ENCODE data around the gene RASA2. TPM values are rescaled to one million over a fixed set of nuclear protein-coding genes. Genes with fewer than 3 reads are reported as not detected.

Gene RASA2
- total RNA-seq, 6 donors from 2014 or later, result 11.7 to 41.5 (median 21.3) TPM

DNA sequence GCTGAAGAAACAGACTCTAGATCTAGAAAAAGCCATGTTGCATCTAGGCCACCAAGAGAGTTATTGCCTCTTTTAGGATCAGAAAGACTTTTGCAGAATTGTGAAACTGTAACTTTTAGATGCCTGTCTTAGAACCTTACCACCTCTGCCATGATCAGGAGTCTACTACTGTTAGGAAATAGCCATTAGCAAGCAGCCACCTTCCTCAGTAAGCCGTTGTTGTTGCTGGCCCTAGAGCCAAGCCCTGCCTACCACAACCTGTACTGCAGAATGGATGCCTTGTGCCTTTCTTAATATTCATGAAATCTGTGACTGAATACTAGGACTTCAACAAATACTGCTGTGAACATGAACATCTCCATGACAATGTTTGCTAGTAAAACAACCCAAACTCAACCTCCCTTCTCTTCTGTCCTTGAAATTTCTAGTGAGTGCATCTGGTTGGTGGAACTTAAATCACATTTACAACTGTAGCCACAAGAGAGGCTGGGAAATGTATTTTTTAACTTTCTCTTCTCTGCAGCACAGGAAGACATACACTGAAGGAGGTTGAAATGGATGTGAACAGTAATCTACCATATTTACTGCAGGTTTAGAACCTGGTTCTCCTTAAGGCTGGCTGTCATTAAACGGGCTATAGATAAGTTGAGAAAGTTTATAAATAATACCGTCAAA lies 20.7 kb downstream of the RASA2 start:
- Histone ChIP-seq H3K27me3 (no peaks in the 10 kb centered on the region), H3K4me1 (no peaks in the 10 kb centered on the region), H3K9me3 (no peaks in the 10 kb centered on the region), H3K4me3 (no peak overlapping the region), H3K27ac (no peak overlapping the region), H3K36me3 (peaks cover 0 to 3% (median 0%) of the 10 kb centered on the region in 4 donors)
- WGBS, 2 donors, result 69 to 77% methylated on average over 3 of the region's 3 CpGs
- ATAC-seq (ENCODE audit: low FRiP score in 2 of 2), result no peak
- TF ChIP-seq POLR2AphosphoS5 (IDR thresholded peaks at IDR 0.05) (no peak), POLR2A (IDR thresholded peaks at IDR 0.05) (no peak), EP300 (IDR thresholded peaks at IDR 0.05) (no peak)
- TF ChIP-seq, protein P1, sequence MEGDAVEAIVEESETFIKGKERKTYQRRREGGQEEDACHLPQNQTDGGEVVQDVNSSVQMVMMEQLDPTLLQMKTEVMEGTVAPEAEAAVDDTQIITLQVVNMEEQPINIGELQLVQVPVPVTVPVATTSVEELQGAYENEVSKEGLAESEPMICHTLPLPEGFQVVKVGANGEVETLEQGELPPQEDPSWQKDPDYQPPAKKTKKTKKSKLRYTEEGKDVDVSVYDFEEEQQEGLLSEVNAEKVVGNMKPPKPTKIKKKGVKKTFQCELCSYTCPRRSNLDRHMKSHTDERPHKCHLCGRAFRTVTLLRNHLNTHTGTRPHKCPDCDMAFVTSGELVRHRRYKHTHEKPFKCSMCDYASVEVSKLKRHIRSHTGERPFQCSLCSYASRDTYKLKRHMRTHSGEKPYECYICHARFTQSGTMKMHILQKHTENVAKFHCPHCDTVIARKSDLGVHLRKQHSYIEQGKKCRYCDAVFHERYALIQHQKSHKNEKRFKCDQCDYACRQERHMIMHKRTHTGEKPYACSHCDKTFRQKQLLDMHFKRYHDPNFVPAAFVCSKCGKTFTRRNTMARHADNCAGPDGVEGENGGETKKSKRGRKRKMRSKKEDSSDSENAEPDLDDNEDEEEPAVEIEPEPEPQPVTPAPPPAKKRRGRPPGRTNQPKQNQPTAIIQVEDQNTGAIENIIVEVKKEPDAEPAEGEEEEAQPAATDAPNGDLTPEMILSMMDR (IDR thresholded peaks at IDR 0.05), result no peak
- no peak for DNase-seq

- Histone ChIP-seq H3K36me3 (peaks cover 0 to 6% (median 0%) of the 10 kb centered on the region in 4 donors), H3K9me3 (no peaks in the 10 kb centered on the region), H3K4me3 (no peak overlapping the region), H3K27ac (no peak overlapping the region), H3K27me3 (no peaks in the 10 kb centered on the region), H3K4me1 (no peaks in the 10 kb centered on the region)
- TF ChIP-seq POLR2A (IDR thresholded peaks at IDR 0.05) (no peak), EP300 (IDR thresholded peaks at IDR 0.05) (no peak), POLR2AphosphoS5 (IDR thresholded peaks at IDR 0.05) (no peak)
- TF ChIP-seq, protein P1 (IDR thresholded peaks at IDR 0.05), result no peak
- DNase-seq (no peak), ATAC-seq (ENCODE audit: low FRiP score in 2 of 2) (no peak)
- WGBS, 2 donors, result 81% methylated on average over 3 of the region's 3 CpGs
These were observed 21.2 kb downstream of the RASA2 start for GRCh38 chr3:141508067-141508436.

- no peak overlapping the region for H3K4me3 ChIP-seq
- no peak overlapping the region for H3K27ac ChIP-seq
- H3K9me3 ChIP-seq, result no peaks in the 10 kb centered on the region
- TF ChIP-seq, protein P1 (IDR thresholded peaks at IDR 0.05), result no peak
- TF ChIP-seq EP300 (IDR thresholded peaks at IDR 0.05) (no peak), POLR2AphosphoS5 (IDR thresholded peaks at IDR 0.05) (no peak), POLR2A (IDR thresholded peaks at IDR 0.05) (no peak)
- H3K36me3 ChIP-seq, result peaks cover 0 to 22% (median 2%) of the 10 kb centered on the region in 4 donors
- no peaks in the 10 kb centered on the region for H3K4me1 ChIP-seq
- WGBS, 2 donors, result 74 to 86% methylated on average over 4 of the region's 4 CpGs
- no peak for DNase-seq
- ATAC-seq (ENCODE audit: low FRiP score in 2 of 2), result no peak
- no peaks in the 10 kb centered on the region for H3K27me3 ChIP-seq
These were observed 24.5 kb downstream of the RASA2 start for GRCh38 chr3:141511361-141511760.

DNA sequence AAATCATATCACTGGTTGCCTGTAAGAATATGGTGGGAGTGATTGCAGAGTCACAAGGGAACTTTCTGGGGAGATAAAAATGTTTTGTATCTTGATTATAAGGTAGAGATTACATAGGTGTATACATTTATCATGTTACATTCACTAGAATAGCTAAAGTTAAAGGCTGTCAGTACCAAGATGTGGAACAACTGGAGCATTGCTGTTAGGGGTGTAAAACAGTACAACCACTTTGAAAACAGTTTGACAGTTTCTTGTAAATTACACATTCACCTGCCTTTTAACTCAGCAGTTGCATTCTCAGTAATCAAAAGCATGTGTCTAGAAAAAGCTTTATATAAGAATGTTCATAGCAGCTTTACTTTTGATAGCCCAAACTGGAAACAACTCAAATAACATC lies 27.6 kb downstream of the RASA2 start:
- ATAC-seq (ENCODE audit: low FRiP score in 2 of 2) (no peak), DNase-seq (no peak)
- Histone ChIP-seq H3K27me3 (no peaks in the 10 kb centered on the region), H3K27ac (no peak overlapping the region), H3K9me3 (no peaks in the 10 kb centered on the region), H3K4me3 (no peak overlapping the region), H3K36me3 (peaks cover 0 to 49% (median 17%) of the 10 kb centered on the region in 4 donors), H3K4me1 (no peaks in the 10 kb centered on the region)
- TF ChIP-seq, protein P1 (IDR thresholded peaks at IDR 0.05), result no peak
- TF ChIP-seq EP300 (IDR thresholded peaks at IDR 0.05) (no peak), POLR2A (IDR thresholded peaks at IDR 0.05) (no peak), POLR2AphosphoS5 (IDR thresholded peaks at IDR 0.05) (no peak)

GRCh38 chr3:141519587-141519986 lies 32.8 kb downstream of the RASA2 start:
- TF ChIP-seq POLR2A (IDR thresholded peaks at IDR 0.05) (no peak), POLR2AphosphoS5 (IDR thresholded peaks at IDR 0.05) (no peak), EP300 (IDR thresholded peaks at IDR 0.05) (no peak)
- TF ChIP-seq, protein P1 (IDR thresholded peaks at IDR 0.05), result no peak
- DNase-seq, result no peak
- Histone ChIP-seq H3K27me3 (no peaks in the 10 kb centered on the region), H3K4me1 (peaks cover 0 to under 1% (median 0%) of the 10 kb centered on the region in 4 donors), H3K9me3 (no peaks in the 10 kb centered on the region), H3K36me3 (peaks cover 0 to 42% (median 17%) of the 10 kb centered on the region in 4 donors), H3K27ac (no peak overlapping the region), H3K4me3 (no peak overlapping the region)
- no peak for ATAC-seq (ENCODE audit: low FRiP score in 2 of 2)
- 83 to 94% methylated on average over 3 of the region's 3 CpGs for WGBS, 2 donors

Measured in upper lobe of left lung (tissue), 6 donors.